LNCAP (cell line): ENCODE results near the gene SCN5A.

ENCODE experiments used
- CTCF ChIP-seq: fragments of 450-650 bp; IDR thresholded peaks from 2 replicates; pipeline ENCODE4 v1.5.1; 2017; ENCODE audit warnings: mild to moderate bottlenecking

The SCN5A gene

DNA sequence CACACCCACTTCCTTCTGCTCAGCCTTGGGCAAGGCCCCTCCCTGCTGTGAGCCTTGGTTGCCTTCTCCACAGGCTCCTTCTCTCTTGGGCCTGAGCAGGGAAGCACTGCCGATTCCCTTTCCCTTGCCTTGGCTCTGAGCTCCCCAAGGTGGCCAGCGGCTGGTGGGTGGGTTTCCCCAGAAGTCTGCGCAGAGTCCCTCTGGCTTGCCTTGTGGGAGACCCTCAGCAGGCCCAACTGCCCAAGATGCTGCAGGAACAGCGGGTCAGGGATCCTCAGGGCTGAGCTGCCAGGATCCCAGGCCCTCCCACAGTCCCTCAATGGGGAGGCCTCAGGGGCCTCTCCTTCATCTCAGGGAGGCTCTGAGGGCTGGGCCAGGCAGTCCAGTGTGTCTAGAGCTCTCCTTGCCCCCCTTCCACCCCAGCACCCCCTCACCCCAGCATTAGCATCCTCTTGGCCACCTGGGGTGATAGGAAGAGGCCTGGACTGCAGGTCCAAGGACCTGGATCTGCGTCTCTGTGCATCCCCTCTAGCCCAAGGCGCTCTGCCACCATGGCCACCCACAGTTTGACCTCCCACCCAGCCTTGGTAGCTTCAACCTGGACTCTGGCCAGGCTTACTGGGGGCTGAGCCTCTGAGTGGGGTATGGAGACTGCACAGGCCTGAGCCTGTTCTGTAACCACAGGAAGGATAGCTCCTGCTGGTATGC lies 84.7 kb downstream of the SCN5A start:
- no peak for TF ChIP-seq CTCF

DNA sequence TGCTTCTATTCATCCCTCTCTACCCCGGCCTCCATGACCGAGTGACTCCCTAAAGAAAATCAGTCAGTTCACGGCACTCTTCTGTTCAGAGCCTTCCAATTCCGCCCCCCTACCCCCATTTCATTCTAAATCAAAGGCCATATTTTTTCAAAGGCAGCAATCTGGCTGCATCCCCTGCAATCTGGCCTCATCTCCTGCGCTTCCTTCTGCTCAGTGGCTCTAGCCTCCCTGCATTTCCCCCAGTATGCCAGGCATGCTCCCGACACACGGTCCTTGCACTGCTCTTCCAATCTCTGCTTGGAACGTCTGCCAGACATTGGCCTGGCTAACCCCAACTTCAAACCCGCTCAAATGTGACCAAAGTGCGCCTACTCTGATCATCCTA lies 85.6 kb downstream of the SCN5A start:
- TF ChIP-seq CTCF: no peak

GRCh38 chr3:38563070-38563885 lies 86.2 kb downstream of the SCN5A start:
- no peak for TF ChIP-seq CTCF

DNA sequence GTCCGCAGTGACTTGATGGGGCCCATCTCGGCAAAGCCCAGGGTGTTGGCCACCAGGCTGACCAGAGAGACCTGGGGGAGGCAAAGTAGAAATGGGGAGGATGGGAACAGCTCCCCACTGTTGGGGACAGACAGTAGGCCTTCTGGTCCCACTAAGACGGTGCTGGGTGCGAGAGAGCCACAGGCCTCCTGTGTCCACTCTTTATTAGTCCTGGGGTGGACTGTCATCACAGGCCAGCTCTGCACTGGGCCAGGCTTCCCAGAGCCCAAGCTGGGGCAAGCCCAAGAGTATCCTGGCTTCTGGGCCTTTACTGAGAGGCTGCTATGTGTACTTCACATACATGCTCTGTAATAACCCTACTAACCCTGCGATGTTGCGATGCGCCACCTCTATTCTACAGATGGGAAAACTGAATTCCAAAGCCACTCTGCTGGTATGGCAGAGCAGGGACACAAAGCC lies 87.0 kb downstream of the SCN5A start:
- no peak for TF ChIP-seq CTCF

GRCh38 chr3:38561746-38562466 lies 87.6 kb downstream of the SCN5A start:
- no peak for TF ChIP-seq CTCF

GRCh38 chr3:38560996-38561717 lies 88.3 kb downstream of the SCN5A start:
- no peak for TF ChIP-seq CTCF

- no peak for TF ChIP-seq CTCF
These were observed 89.2 kb downstream of the SCN5A start for GRCh38 chr3:38560284-38560683.
